H1 (cell line): ENCODE results near the gene HOXB5. TPM values are rescaled to one million over a fixed set of nuclear protein-coding genes. Genes with fewer than 3 reads are reported as not detected.

Experiments used
- BACH1 ChIP-seq: IDR thresholded peaks from 2 replicates; pipeline ENCODE4 v1.6.1; 2012; ENCODE audit warnings: low read length, improper control_type of control experiment
- EGR1 ChIP-seq: IDR thresholded peaks from 2 replicates; pipeline ENCODE4 v1.6.1; 2011; ENCODE audit warnings: low read depth, low read length, borderline replicate concordance
- KDM5A ChIP-seq: fragments of 200-600 bp; IDR thresholded peaks from 2 replicates; pipeline ENCODE4 v1.7.1; 2012; ENCODE audit warnings: mild to moderate bottlenecking, low read length, inconsistent platforms, mixed read lengths
- MAFK ChIP-seq: IDR thresholded peaks from 2 replicates; pipeline ENCODE4 v1.6.1; 2012; ENCODE audit warnings: low read depth, mild to moderate bottlenecking, improper control_type of control experiment, low read length
- MAX ChIP-seq: IDR thresholded peaks from 2 replicates; pipeline ENCODE4 v1.6.1; 2012; ENCODE audit warnings: inconsistent platforms
- RAD21 ChIP-seq, 2 experiments: IDR thresholded peaks in 1 of 2; conservative IDR thresholded peaks in 1 of 2; 2 replicates each; pipeline ENCODE4 v1.6.1; 2011; ENCODE audit warnings: low read depth in 2 of 2, low read length in 2 of 2, improper control_type of control experiment in 1 of 2, inconsistent platforms in 1 of 2, mild to moderate bottlenecking in 1 of 2, moderate library complexity in 1 of 2
- RBBP5 ChIP-seq: IDR thresholded peaks from 2 replicates; pipeline ENCODE4 v1.7.1; 2012; ENCODE audit warnings: low read depth, mild to moderate bottlenecking, inconsistent platforms, low read length, moderate library complexity, borderline replicate concordance
- RFX5 ChIP-seq: IDR thresholded peaks from 2 replicates; pipeline ENCODE4 v1.6.1; 2011; ENCODE audit warnings: low read depth, low read length, improper control_type of control experiment, borderline replicate concordance
- TBP ChIP-seq: IDR thresholded peaks from 2 replicates; pipeline ENCODE4 v1.6.1; 2011; ENCODE audit warnings: low read depth, low read length, improper control_type of control experiment
- polyA plus RNA-seq, 7 experiments: library from polyadenylated mRNA; depleted of rRNA in 3 of 7; stranded (reverse) in 5 of 7; unstranded in 2 of 7; fragments of >200 nt in 5 of 7; fragments of 200-250 nt in 2 of 7; gene quantifications; 1 replicate in 5 of 7; 2 replicates in 1 of 7; 4 replicates in 1 of 7; pipeline versions ENCODE4 v1.2.1 to v1.2.3, GENCODE V29; 2011 to 2013; ENCODE audit warnings: missing spikeins in 2 of 7, mixed read lengths in 2 of 7
- total RNA-seq: library from RNA; stranded (reverse); fragmentation: NEBNext Ultra II Directional; extraction: Animal tissue kit (Norgen Biotek cat#: 25700); gene quantifications from 2 replicates; pipeline ENCODE4 v1.2.1, GENCODE V29; 2021
- TF ChIP-seq, protein P1 (sequence below): fragments of 300-600 bp; sonication (generic); IDR thresholded peaks from 2 replicates; pipeline ENCODE4 v1.7.1; 2012; ENCODE audit warnings: low read length, moderate library complexity, mild to moderate bottlenecking, inconsistent platforms; ENCODE audit not compliant: insufficient replicate concordance

The HOXB5 gene
- total and polyA plus RNA-seq, 2 of the 8 experiments (the other 6 are each of a cell fraction or from before 2014, with no cell fraction given), result not detected

DNA sequence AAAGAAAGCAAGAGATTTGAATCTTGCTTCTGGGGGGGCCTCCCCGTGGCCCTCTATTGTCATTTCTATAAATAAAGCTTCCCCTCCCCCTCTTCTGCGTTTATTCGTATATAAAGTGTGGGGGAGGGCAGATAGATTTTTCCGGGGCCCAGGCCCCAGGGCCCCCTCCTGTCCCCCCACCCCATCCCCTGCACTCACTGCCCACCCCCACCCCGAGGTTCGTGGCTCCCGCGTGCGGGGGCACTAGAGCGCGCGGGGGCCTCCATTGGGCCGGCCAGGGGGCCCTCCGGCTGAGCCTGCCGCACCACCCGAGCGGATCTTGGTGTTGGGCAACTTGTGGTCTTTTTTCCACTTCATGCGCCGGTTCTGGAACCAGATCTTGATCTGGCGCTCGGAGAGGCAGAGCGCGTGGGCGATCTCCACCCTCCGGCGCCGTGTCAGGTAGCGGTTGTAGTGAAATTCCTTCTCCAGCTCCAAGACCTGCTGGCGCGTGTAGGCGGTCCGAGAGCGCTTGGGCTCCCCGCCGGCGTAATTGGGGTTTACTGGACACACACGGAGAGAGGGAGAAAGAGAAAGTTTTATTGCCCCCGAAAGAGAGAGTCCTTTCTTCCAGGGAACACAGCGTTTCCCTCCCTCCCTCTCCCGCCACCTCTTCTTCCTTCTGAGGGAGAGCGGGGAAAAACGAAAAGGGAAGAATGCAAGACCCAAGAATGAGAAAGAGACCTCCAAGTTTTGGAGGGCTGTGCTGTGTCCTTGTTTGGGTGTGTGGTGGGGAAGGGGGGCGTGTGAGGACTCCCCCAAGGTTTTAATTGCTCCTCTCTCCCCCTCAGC, 16.9 kb downstream of the HOXB5 start (continued):
- TF ChIP-seq, protein P1, sequence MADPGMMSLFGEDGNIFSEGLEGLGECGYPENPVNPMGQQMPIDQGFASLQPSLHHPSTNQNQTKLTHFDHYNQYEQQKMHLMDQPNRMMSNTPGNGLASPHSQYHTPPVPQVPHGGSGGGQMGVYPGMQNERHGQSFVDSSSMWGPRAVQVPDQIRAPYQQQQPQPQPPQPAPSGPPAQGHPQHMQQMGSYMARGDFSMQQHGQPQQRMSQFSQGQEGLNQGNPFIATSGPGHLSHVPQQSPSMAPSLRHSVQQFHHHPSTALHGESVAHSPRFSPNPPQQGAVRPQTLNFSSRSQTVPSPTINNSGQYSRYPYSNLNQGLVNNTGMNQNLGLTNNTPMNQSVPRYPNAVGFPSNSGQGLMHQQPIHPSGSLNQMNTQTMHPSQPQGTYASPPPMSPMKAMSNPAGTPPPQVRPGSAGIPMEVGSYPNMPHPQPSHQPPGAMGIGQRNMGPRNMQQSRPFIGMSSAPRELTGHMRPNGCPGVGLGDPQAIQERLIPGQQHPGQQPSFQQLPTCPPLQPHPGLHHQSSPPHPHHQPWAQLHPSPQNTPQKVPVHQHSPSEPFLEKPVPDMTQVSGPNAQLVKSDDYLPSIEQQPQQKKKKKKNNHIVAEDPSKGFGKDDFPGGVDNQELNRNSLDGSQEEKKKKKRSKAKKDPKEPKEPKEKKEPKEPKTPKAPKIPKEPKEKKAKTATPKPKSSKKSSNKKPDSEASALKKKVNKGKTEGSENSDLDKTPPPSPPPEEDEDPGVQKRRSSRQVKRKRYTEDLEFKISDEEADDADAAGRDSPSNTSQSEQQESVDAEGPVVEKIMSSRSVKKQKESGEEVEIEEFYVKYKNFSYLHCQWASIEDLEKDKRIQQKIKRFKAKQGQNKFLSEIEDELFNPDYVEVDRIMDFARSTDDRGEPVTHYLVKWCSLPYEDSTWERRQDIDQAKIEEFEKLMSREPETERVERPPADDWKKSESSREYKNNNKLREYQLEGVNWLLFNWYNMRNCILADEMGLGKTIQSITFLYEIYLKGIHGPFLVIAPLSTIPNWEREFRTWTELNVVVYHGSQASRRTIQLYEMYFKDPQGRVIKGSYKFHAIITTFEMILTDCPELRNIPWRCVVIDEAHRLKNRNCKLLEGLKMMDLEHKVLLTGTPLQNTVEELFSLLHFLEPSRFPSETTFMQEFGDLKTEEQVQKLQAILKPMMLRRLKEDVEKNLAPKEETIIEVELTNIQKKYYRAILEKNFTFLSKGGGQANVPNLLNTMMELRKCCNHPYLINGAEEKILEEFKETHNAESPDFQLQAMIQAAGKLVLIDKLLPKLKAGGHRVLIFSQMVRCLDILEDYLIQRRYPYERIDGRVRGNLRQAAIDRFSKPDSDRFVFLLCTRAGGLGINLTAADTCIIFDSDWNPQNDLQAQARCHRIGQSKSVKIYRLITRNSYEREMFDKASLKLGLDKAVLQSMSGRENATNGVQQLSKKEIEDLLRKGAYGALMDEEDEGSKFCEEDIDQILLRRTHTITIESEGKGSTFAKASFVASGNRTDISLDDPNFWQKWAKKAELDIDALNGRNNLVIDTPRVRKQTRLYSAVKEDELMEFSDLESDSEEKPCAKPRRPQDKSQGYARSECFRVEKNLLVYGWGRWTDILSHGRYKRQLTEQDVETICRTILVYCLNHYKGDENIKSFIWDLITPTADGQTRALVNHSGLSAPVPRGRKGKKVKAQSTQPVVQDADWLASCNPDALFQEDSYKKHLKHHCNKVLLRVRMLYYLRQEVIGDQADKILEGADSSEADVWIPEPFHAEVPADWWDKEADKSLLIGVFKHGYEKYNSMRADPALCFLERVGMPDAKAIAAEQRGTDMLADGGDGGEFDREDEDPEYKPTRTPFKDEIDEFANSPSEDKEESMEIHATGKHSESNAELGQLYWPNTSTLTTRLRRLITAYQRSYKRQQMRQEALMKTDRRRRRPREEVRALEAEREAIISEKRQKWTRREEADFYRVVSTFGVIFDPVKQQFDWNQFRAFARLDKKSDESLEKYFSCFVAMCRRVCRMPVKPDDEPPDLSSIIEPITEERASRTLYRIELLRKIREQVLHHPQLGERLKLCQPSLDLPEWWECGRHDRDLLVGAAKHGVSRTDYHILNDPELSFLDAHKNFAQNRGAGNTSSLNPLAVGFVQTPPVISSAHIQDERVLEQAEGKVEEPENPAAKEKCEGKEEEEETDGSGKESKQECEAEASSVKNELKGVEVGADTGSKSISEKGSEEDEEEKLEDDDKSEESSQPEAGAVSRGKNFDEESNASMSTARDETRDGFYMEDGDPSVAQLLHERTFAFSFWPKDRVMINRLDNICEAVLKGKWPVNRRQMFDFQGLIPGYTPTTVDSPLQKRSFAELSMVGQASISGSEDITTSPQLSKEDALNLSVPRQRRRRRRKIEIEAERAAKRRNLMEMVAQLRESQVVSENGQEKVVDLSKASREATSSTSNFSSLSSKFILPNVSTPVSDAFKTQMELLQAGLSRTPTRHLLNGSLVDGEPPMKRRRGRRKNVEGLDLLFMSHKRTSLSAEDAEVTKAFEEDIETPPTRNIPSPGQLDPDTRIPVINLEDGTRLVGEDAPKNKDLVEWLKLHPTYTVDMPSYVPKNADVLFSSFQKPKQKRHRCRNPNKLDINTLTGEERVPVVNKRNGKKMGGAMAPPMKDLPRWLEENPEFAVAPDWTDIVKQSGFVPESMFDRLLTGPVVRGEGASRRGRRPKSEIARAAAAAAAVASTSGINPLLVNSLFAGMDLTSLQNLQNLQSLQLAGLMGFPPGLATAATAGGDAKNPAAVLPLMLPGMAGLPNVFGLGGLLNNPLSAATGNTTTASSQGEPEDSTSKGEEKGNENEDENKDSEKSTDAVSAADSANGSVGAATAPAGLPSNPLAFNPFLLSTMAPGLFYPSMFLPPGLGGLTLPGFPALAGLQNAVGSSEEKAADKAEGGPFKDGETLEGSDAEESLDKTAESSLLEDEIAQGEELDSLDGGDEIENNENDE, result no peak
- TF ChIP-seq TBP, result no peak
- no peak for TF ChIP-seq RBBP5
- no peak for TF ChIP-seq MAFK
- no peak for TF ChIP-seq MAX
- TF ChIP-seq EGR1, result 0 out of 2 replicates have a peak, but pooled peaks have one; percentile 22
- no peak for TF ChIP-seq RAD21 (IDR thresholded peaks at IDR 0.05 in 1 of 2, conservative IDR thresholded peaks at IDR 0.05 in 1 of 2; ENCODE audit: low read depth in 2 of 2, low read length in 2 of 2)
- no peak for TF ChIP-seq BACH1
- TF ChIP-seq KDM5A, result no peak
- TF ChIP-seq RFX5, result no peak
